BE2C (cell line): Measurements from ENCODE around the gene ABHD2.

Source experiments
- DNase-seq: peaks from one replicate; pipeline ENCODE4 v3.0.0-alpha.2; 2020
- H3K27me3 ChIP-seq: fragments of 250-450 bp; sonication (Bioruptor Pico); 2 replicates; pipeline ENCODE4 v1.5.1; 2020; ENCODE audit warnings: mild to moderate bottlenecking
- H3K36me3 ChIP-seq: fragments of 250-450 bp; sonication (Bioruptor Pico); 2 replicates; pipeline ENCODE4 v1.5.1; 2020; ENCODE audit warnings: mild to moderate bottlenecking
- H3K4me1 ChIP-seq: fragments of 250-450 bp; sonication (Bioruptor Pico); 2 replicates; pipeline ENCODE4 v1.5.1; 2020
- H3K4me3 ChIP-seq: 2 replicates; pipeline ENCODE4 v1.5.1; 2011; ENCODE audit warnings: low read depth, low read length
- H3K9me3 ChIP-seq: fragments of 250-450 bp; sonication (Bioruptor Pico); 2 replicates; pipeline ENCODE4 v1.5.1; 2020
- TF ChIP-seq, protein P1 (sequence below): IDR thresholded peaks from 2 replicates; pipeline ENCODE4 v1.5.1; 2012; ENCODE audit warnings: mild to moderate bottlenecking, low read depth, low read length

ABHD2 gene

DNA sequence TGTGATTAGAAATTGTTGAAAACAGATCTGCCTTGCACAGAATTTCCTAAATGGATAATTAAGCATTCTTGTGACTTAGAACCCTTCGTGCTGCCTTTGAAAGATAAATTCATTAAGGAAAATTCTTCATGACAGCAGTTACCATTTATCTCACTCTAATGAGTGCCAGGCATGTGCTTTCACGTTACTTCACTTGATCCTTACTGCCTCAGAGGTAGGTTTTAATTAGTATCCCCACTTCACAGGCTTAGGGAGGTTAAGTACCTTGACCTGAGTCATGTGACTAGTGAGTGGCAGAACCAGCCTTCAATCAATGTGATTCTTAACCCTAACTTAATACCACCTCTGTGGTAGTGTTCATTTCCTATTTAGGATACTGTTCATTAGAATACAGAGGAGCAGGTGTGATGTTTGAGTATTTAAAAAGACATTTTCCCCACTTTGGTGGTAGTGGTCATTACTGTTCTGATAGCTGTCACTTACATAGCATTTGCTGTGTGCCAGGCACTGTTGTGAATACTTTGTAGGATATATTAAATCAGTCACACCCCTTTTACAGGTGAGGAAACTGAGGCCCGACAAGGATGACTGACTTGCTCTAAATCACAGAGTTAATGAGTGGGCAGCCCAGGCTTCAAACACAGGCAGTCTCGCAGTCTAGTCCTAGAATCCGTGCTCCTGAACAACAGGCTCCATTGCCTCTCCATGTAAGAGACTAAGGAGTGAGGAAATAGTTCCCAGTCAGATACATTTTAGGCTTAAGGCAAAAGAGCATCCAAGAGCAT lies 75.2 kb downstream of the ABHD2 start:
- no peak for DNase-seq
- Histone ChIP-seq H3K36me3 (peaks cover 3% of the 10 kb centered on the region), H3K4me1 (peaks cover 10% of the 10 kb centered on the region), H3K4me3 (no peak overlapping the region), H3K27me3 (no peaks in the 10 kb centered on the region), H3K9me3 (no peaks in the 10 kb centered on the region)
- TF ChIP-seq, protein P1, sequence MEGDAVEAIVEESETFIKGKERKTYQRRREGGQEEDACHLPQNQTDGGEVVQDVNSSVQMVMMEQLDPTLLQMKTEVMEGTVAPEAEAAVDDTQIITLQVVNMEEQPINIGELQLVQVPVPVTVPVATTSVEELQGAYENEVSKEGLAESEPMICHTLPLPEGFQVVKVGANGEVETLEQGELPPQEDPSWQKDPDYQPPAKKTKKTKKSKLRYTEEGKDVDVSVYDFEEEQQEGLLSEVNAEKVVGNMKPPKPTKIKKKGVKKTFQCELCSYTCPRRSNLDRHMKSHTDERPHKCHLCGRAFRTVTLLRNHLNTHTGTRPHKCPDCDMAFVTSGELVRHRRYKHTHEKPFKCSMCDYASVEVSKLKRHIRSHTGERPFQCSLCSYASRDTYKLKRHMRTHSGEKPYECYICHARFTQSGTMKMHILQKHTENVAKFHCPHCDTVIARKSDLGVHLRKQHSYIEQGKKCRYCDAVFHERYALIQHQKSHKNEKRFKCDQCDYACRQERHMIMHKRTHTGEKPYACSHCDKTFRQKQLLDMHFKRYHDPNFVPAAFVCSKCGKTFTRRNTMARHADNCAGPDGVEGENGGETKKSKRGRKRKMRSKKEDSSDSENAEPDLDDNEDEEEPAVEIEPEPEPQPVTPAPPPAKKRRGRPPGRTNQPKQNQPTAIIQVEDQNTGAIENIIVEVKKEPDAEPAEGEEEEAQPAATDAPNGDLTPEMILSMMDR, result no peak

DNA sequence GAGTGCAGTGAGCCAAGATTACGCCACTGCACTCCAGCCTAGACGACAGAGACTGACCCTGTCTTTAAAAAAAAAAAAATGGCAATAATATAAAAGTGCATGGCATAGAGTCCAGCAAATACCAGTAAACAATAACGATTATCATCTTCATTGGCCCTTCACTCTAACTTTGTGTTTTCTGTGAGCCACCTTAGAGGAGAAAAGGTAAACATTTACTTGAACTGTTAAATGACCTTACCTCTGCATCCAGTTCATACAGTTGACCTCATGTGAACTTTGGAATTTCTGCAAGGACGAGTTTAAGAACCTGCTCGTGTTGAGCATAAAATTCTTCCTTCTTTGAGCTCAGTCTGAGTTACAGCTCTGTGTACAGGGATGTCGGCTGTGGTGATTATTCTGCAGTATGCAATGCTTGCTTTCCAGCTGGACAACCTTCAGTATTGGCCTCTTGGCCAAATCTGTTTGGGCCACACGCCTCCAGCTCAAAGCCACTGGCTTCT lies 76.5 kb downstream of the ABHD2 start:
- H3K27me3 ChIP-seq, result no peaks in the 10 kb centered on the region
- DNase-seq, result no peak
- TF ChIP-seq, protein P1, result no peak

DNA sequence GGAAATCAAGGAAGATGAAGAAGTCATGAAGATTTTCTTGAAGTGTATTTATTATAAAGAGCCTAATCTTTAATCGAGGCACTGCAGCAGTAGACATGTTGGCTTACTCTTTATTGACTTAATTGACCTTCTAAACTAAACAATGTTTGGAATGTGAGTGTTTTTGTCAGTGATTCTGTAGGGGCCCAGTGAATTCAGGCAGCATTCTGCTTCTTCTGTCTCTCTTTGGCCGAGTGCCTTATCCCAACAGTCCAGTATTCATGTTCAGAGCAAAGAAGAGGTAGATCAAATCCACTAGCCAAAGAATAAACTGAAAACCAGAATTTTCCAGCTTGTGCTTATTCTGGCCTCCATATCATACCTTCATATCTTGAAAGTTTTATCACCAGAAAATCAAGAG lies 77.4 kb downstream of the ABHD2 start:
- H3K36me3 ChIP-seq, result no peaks in the 10 kb centered on the region; the same call in none of the 2 replicates
- DNase-seq, result no peak
- TF ChIP-seq, protein P1, result no peak
- H3K4me3 ChIP-seq, result no peak overlapping the region
- H3K9me3 ChIP-seq, result no peaks in the 10 kb centered on the region
- peaks cover 4% of the 10 kb centered on the region; the same call in 1 of the 2 replicates for H3K4me1 ChIP-seq
- no peaks in the 10 kb centered on the region for H3K27me3 ChIP-seq

More for the DNA sequence above, 76.5 kb downstream of the ABHD2 start:
- Histone ChIP-seq H3K4me3 (no peak overlapping the region), H3K36me3 (peaks cover 3% of the 10 kb centered on the region), H3K9me3 (no peaks in the 10 kb centered on the region), H3K4me1 (peaks cover 4% of the 10 kb centered on the region)

DNA sequence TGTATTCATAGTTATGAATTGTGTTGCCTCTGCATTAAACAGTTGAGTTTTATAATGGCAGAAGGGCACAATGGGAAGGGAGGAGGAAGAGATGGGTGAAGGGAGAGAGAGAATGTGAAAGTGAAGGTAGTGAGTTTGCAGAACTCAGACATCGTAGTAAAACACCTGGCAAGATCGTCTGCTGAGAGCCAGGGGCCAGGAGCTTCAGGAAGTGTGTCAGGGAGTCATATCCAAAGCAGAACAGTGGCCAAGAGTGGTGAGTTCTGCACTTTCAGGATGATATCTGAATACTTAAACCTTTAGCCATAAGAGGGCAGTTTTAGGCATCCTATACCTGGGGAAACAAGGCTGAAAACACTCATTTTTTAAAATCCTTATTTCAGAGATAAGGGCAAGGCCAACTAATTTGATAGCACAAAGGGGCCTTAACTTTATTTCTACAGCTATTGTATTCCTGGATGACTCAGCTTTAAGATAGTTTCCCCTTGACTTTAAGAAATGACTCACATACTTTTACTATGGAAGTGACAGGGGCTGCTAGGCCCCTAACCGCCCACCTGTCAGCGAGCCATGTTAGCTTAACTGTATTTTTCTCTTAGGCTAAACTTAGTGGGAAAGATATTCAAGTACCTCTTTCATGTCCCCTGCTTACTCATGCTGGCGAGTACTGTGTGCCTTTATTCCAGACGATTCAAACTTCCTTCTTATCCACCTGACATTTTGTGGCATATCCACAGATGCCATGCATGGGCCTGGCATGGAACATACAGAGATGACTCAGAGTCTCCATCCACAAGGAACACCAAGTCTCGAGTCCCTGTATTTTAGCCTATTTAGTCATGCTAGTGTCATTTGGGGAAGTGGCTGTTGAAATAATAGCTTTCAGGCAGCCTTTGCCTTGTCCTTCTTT lies 79.3 kb downstream of the ABHD2 start:
- Histone ChIP-seq H3K4me1 (no peaks in the 10 kb centered on the region; the same call in 1 of the 2 replicates), H3K4me3 (no peak overlapping the region), H3K27me3 (no peaks in the 10 kb centered on the region), H3K9me3 (no peaks in the 10 kb centered on the region), H3K36me3 (no peaks in the 10 kb centered on the region; the same call in none of the 2 replicates)
- no peak for DNase-seq
- TF ChIP-seq, protein P1, result no peak

DNA sequence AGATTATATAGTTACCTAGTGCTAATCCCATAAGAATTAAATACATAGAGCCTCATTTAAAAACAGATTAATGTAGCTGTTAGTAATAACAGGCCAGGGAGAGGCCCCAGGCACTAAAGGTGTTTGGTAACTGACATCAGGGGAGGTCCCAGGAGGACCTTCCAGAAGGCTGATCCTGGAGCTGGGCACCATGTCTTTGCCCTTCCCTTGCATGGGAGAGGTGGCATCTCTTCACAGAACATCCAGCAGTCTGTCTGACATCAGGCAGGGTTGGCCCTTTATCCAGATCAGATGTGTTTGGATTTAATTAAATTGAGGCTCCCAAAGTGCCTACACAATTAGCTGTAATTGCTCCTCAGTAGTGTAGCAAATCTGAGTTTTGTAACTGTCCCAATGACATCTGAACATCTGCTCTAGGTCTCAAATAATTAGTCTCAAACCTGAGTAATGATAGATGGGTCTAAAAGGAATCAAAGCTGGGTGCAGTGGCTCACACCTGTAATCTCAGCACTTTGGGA lies 80.1 kb downstream of the ABHD2 start:
- TF ChIP-seq, protein P1, result no peak
- no peaks in the 10 kb centered on the region; the same call in 1 of the 2 replicates for H3K4me1 ChIP-seq
- DNase-seq, result no peak
- no peak overlapping the region for H3K4me3 ChIP-seq
- H3K9me3 ChIP-seq, result no peaks in the 10 kb centered on the region
- H3K36me3 ChIP-seq, result no peaks in the 10 kb centered on the region; the same call in none of the 2 replicates
- no peaks in the 10 kb centered on the region for H3K27me3 ChIP-seq
